ENCODE results near the gene CAMKMT.

DNA sequence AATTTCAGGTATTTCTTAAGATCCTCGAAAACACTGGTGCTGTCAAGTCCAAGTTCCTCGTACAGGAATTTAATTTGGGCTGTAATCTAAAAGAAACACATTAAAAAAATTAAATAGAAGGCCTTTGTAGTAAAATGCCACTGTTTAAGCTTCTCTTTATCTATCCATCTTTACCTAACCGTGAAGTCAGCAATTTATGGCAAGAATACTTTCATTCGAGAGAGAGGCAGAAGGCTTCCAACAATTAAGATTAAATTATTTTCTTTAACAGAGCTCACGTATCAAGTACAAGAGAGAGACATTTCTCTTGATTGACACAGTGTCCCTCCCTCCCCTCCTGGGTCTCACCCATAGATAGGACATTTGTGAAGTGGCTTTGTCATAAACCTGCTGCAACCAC, 40.4 kb upstream of the CAMKMT start:
- TF ChIP-seq CAMTA2 (CRISPR knock-in tag; conservative IDR thresholded peaks at IDR 0.05) (no peak), POLR2H (tag; IDR thresholded peaks at IDR 0.05; ENCODE audit: low read depth) (no peak), ZZZ3 (IDR thresholded peaks at IDR 0.05) (no peak), ELF4 (CRISPR knock-in tag; IDR thresholded peaks at IDR 0.05) (no peak), POLR2AphosphoS5 (IDR thresholded peaks at IDR 0.05; ENCODE audit: control insufficient read depth, insufficient read depth, low read depth, low read length) (no peak), RAD21 (CRISPR knock-in tag; conservative IDR thresholded peaks at IDR 0.05 in 1 of 2, IDR thresholded peaks at IDR 0.05 in 1 of 2) (no peak), MBD2 (IDR thresholded peaks at IDR 0.05; ENCODE audit: borderline replicate concordance, low read depth) (no peak), NFRKB (IDR thresholded peaks at IDR 0.05; ENCODE audit: low read depth) (no peak), NCOR1 (IDR thresholded peaks at IDR 0.05) (no peak), MXI1 (IDR thresholded peaks at IDR 0.05; ENCODE audit: low read depth, low read length) (no peak), CEBPB (tag; IDR thresholded peaks at IDR 0.05) (no peak)
- TF ChIP-seq, protein P1, sequence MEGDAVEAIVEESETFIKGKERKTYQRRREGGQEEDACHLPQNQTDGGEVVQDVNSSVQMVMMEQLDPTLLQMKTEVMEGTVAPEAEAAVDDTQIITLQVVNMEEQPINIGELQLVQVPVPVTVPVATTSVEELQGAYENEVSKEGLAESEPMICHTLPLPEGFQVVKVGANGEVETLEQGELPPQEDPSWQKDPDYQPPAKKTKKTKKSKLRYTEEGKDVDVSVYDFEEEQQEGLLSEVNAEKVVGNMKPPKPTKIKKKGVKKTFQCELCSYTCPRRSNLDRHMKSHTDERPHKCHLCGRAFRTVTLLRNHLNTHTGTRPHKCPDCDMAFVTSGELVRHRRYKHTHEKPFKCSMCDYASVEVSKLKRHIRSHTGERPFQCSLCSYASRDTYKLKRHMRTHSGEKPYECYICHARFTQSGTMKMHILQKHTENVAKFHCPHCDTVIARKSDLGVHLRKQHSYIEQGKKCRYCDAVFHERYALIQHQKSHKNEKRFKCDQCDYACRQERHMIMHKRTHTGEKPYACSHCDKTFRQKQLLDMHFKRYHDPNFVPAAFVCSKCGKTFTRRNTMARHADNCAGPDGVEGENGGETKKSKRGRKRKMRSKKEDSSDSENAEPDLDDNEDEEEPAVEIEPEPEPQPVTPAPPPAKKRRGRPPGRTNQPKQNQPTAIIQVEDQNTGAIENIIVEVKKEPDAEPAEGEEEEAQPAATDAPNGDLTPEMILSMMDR (IDR thresholded peaks at IDR 0.05 in 2 of 3, conservative IDR thresholded peaks at IDR 0.05 in 1 of 3; ENCODE audit: insufficient read depth in 2 of 3, low read depth in 1 of 3, low read length in 3 of 3), result no peak
- TF ChIP-seq, protein P2, sequence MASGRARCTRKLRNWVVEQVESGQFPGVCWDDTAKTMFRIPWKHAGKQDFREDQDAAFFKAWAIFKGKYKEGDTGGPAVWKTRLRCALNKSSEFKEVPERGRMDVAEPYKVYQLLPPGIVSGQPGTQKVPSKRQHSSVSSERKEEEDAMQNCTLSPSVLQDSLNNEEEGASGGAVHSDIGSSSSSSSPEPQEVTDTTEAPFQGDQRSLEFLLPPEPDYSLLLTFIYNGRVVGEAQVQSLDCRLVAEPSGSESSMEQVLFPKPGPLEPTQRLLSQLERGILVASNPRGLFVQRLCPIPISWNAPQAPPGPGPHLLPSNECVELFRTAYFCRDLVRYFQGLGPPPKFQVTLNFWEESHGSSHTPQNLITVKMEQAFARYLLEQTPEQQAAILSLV (tag; IDR thresholded peaks at IDR 0.05), result no peak
- TF ChIP-seq, protein P3, sequence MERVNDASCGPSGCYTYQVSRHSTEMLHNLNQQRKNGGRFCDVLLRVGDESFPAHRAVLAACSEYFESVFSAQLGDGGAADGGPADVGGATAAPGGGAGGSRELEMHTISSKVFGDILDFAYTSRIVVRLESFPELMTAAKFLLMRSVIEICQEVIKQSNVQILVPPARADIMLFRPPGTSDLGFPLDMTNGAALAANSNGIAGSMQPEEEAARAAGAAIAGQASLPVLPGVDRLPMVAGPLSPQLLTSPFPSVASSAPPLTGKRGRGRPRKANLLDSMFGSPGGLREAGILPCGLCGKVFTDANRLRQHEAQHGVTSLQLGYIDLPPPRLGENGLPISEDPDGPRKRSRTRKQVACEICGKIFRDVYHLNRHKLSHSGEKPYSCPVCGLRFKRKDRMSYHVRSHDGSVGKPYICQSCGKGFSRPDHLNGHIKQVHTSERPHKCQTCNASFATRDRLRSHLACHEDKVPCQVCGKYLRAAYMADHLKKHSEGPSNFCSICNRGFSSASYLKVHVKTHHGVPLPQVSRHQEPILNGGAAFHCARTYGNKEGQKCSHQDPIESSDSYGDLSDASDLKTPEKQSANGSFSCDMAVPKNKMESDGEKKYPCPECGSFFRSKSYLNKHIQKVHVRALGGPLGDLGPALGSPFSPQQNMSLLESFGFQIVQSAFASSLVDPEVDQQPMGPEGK (CRISPR knock-in tag; IDR thresholded peaks at IDR 0.05; ENCODE audit: borderline replicate concordance), result no peak
